OCI-LY3 (cell line): ENCODE data around the gene SETBP1.

Source experiments
- H2AFZ ChIP-seq: fragments of 200-600, 300-600 bp; shearing (Covaris generic); 2 replicates; pipeline ENCODE4 v1.6.0; 2014; ENCODE audit warnings: antibody characterized with exemption, low read depth, low read length
- H3K27ac ChIP-seq: fragments of 200-600, 300-600 bp; sonication (generic); 2 replicates; pipeline ENCODE4 v1.5.1; 2014; ENCODE audit warnings: mild to moderate bottlenecking, low read length, moderate library complexity, mixed read lengths
- H3K27me3 ChIP-seq: fragments of 200-600, 300-600 bp; sonication (generic); 2 replicates; pipeline ENCODE4 v1.6.1; 2014; ENCODE audit warnings: low read depth, low read length, mixed read lengths
- H3K36me3 ChIP-seq: fragments of 200-600, 300-600 bp; sonication (generic); replicated peaks from 2 replicates; pipeline ENCODE3; 2014; ENCODE audit warnings: low read depth, low read length, mixed read lengths
- H3K4me1 ChIP-seq: fragments of 300-600, 200-600 bp; sonication (generic); 2 replicates; pipeline ENCODE4 v1.6.1; 2014; ENCODE audit warnings: low read length, mixed read lengths
- H3K4me2 ChIP-seq: fragments of 200-600, 300-600 bp; sonication (generic); 2 replicates; pipeline ENCODE4 v1.6.1; 2014; ENCODE audit warnings: low read length, mixed read lengths
- H3K4me3 ChIP-seq: fragments of 300-600, 200-600 bp; sonication (generic); 2 replicates; pipeline ENCODE4 v1.5.1; 2014; ENCODE audit warnings: antibody characterized with exemption, mild to moderate bottlenecking, low read length, moderate library complexity
- H3K79me2 ChIP-seq: fragments of 300-600, 200-600 bp; shearing (Covaris generic); 2 replicates; pipeline ENCODE4 v1.6.1; 2014; ENCODE audit warnings: mild to moderate bottlenecking, low read length, mixed read lengths
- H3K9ac ChIP-seq: fragments of 300-600, 200-600 bp; shearing (Covaris generic); 2 replicates; pipeline ENCODE4 v1.6.0; 2014; ENCODE audit warnings: mild to moderate bottlenecking, low read length, moderate library complexity
- H3K9me3 ChIP-seq: fragments of 200-600, 300-600 bp; shearing (Covaris generic); 2 replicates; pipeline ENCODE4 v1.6.1; 2014; ENCODE audit warnings: low read length, mixed read lengths; ENCODE audit not compliant: insufficient read depth
- H4K20me1 ChIP-seq: fragments of 200-600, 300-600 bp; sonication (generic); 2 replicates; pipeline ENCODE4 v1.6.1; 2016; ENCODE audit warnings: low read length, mixed read lengths; ENCODE audit not compliant: insufficient read depth
- EZH2phosphoT487 ChIP-seq: fragments of 200-600 bp; shearing (Covaris generic); IDR thresholded peaks from 2 replicates; pipeline ENCODE4 v1.6.1; 2018; ENCODE audit warnings: antibody characterized with exemption, mixed run types, low read depth
- TF ChIP-seq, protein P1 (sequence below): fragments of 200-600, 300-600 bp; sonication (generic); IDR thresholded peaks from 2 replicates; pipeline ENCODE4 v1.5.1; 2014; ENCODE audit warnings: antibody characterized with exemption, low read length, low read depth

Gene SETBP1

DNA sequence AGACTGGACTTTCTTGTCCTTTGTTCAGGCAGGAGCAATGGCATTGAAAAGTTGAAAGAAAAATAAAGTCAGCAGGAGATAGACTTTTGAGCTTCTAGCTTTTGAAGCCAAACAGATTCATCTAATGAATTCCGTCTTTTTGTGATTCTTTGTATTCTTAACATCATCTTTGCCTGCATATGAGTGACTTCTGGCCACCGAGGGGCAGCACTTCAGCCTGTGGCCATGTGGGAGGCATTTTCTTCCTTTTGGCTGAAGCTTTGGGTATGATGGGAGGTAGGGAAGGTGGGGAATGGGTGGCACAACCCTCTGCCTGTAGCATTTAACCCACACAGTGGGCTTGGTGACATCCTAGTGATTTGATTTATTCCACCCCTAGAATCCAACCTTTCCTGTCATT lies 220.6 kb downstream of the SETBP1 start:
- Histone ChIP-seq H3K27me3 (no peaks in the 10 kb centered on the region), H3K79me2 (no peaks in the 10 kb centered on the region)

DNA sequence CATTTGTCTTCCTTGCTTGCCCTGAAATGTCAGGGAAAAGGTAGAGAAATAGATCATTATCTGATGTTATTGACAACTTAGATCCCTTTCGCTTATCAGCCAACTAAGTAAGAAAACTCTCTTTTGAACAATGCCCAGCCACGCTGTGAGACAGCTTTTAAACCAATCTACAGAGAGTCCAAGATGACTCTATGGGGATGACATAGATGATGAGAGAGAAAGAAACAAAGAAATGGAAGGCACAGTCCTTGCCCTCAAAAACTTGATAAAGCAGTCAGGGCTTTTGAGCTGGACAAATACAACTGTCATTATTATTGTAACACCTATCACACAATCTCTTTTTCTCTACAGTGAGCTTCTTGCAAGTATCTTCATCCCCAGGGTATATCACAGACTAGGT lies 222.6 kb downstream of the SETBP1 start:
- H3K4me1 ChIP-seq = peaks cover 4% of the 10 kb centered on the region
- H3K36me3 ChIP-seq = no peaks in the 10 kb centered on the region
- H3K9ac ChIP-seq = no peak overlapping the region
- H3K27me3 ChIP-seq = no peaks in the 10 kb centered on the region
- no peak overlapping the region for H3K4me2 ChIP-seq
- no peak overlapping the region for H2AFZ ChIP-seq
- no peaks in the 10 kb centered on the region for H3K79me2 ChIP-seq
- no peak overlapping the region for H3K4me3 ChIP-seq
- no peak overlapping the region for H3K27ac ChIP-seq
- H3K9me3 ChIP-seq = no peaks in the 10 kb centered on the region
- TF ChIP-seq, protein P1, sequence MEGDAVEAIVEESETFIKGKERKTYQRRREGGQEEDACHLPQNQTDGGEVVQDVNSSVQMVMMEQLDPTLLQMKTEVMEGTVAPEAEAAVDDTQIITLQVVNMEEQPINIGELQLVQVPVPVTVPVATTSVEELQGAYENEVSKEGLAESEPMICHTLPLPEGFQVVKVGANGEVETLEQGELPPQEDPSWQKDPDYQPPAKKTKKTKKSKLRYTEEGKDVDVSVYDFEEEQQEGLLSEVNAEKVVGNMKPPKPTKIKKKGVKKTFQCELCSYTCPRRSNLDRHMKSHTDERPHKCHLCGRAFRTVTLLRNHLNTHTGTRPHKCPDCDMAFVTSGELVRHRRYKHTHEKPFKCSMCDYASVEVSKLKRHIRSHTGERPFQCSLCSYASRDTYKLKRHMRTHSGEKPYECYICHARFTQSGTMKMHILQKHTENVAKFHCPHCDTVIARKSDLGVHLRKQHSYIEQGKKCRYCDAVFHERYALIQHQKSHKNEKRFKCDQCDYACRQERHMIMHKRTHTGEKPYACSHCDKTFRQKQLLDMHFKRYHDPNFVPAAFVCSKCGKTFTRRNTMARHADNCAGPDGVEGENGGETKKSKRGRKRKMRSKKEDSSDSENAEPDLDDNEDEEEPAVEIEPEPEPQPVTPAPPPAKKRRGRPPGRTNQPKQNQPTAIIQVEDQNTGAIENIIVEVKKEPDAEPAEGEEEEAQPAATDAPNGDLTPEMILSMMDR = no peak
- no peak for TF ChIP-seq EZH2phosphoT487
- H4K20me1 ChIP-seq = no peaks in the 10 kb centered on the region

More for the DNA sequence above, 220.6 kb downstream of the SETBP1 start:
- Histone ChIP-seq H3K4me1 (0 out of 2 replicates have a peak, but pooled peaks cover 3% of the 10 kb centered on the region), H3K4me2 (no peak overlapping the region), H2AFZ (no peak overlapping the region), H3K9ac (no peak overlapping the region), H3K9me3 (no peaks in the 10 kb centered on the region), H3K27ac (no peak overlapping the region), H3K36me3 (no peaks in the 10 kb centered on the region), H4K20me1 (no peaks in the 10 kb centered on the region), H3K4me3 (no peak overlapping the region)
- TF ChIP-seq EZH2phosphoT487 = no peak
- TF ChIP-seq, protein P1 = peak; percentile 51

DNA sequence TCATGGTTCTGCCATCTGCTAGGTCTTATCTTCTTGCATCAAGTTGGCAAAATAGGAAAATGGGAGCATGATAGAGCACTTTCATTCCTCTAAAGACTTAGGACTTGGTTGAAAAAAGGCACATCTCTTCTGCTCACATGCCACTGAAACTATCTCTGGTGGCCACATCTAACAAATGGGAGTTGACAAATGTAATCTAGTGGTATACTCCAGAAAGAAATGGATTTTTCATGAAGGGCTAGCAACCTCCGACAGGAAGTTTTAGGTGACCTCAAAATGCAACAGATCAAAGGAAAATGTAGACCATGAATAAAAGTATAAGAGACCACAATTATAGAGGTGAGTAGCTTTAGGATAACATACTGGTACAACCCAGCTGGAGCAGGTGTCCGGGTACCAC lies 224.1 kb downstream of the SETBP1 start:
- H3K36me3 ChIP-seq = no peaks in the 10 kb centered on the region
- no peak overlapping the region for H3K4me3 ChIP-seq
- H2AFZ ChIP-seq = no peak overlapping the region
- no peaks in the 10 kb centered on the region for H3K9me3 ChIP-seq
- peaks cover 18% of the 10 kb centered on the region for H3K4me1 ChIP-seq
- H3K79me2 ChIP-seq = no peaks in the 10 kb centered on the region
- no peak overlapping the region for H3K27ac ChIP-seq
- no peaks in the 10 kb centered on the region for H3K27me3 ChIP-seq
- H3K9ac ChIP-seq = no peak overlapping the region
- H3K4me2 ChIP-seq = no peak overlapping the region
- no peak for TF ChIP-seq EZH2phosphoT487
- TF ChIP-seq, protein P1 = no peak
- no peaks in the 10 kb centered on the region for H4K20me1 ChIP-seq

DNA sequence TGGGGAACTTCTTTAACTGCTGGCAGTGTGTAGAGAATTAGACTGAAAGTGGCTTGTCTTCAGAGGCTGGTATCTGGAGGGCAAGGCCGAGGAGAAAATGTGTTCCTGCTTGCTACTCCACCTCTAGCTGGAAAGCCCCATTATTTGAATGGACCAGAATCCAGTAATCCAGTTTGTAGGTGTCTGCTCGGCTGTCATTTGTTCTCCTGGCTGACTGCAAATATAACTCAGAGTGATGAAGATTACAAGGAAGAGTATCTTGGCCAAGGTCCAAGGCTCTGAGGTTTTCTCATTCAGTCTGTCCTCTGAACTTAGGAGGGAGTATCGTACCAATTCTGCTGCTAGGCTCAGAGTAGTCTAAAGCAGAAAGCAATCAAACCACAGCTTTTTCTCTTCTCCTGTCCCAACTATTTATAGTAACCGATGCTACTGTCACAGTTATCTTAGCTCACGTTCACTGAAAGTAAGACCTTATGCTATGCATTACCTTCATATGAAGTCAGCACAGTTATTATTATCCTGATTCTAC lies 228.6 kb downstream of the SETBP1 start:
- Histone ChIP-seq H3K27ac (peak overlapping the region; percentile 75), H3K27me3 (no peaks in the 10 kb centered on the region), H4K20me1 (no peaks in the 10 kb centered on the region), H3K9ac (peak overlapping the region; percentile 26; the same call in 1 of the 2 replicates), H3K36me3 (no peaks in the 10 kb centered on the region), H2AFZ (no peak overlapping the region), H3K9me3 (no peaks in the 10 kb centered on the region), H3K4me2 (peak overlapping the region; percentile 73), H3K4me3 (peak overlapping the region; percentile 53), H3K79me2 (no peaks in the 10 kb centered on the region), H3K4me1 (peaks cover 53% of the 10 kb centered on the region)
- TF ChIP-seq, protein P1 = no peak
- TF ChIP-seq EZH2phosphoT487 = no peak
